ENCODE results near the gene LRP5. TPM values are rescaled to one million over a fixed set of nuclear protein-coding genes. Genes with fewer than 3 reads are reported as not detected.
"Not testable (repeated sequence)": the region's sequence is repeated elsewhere in the genome, so short reads cannot be mapped to it uniquely, and the experiment has no call there.

The LRP5 gene
- total and polyA plus RNA-seq, 9 donors = 3.1 to 63.8 (median 47.2) TPM

DNA sequence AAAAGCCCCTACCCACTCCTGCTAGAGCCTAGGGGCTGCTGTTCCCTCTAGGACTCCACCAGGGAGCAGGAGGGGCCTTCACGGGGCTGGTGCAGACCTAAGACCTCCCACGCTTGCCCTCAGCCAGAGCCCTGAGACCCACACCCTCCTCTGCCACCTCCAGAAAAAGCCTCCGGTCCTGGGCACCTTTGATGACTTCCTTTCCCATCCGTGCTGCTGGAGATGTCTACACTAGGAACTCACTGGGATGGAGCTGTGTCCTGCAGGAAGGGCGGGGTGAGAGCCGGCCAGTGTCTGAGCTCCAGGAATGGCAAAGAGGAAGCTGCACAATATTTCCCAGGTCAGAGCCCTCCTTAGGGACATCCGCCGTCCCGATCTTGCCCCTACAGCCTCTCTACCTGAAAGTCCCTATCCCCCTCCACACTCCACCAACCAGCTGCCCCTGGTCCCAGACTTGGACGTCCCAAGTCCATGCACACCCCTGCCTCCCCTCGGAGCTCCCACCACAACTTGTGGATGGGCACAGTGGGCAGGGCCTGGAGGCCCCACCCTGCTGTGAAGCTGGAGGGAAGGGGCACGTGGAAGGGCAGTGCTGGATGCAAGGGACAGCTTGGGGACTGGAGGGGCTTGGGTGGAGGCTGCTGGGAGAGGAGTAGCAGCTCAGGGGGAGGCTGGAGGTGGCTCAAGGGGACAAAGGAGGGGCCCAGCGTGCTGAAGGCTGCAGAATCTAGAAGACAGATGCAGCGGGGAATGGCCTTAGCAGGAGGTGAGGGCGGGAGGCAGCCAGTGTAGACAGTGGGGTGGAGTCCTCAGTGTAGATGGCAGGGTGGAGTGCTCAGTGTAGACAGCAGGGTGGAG lies 13.5 kb upstream of the LRP5 start:
- Histone ChIP-seq H3K9me3 (no peaks in the 10 kb centered on the region), H3K4me3 (no peak overlapping the region), H3K27me3 (no peaks in the 10 kb centered on the region), H3K36me3 (no peaks in the 10 kb centered on the region), H3K27ac (no peak overlapping the region), H3K4me1 (ENCODE audit: insufficient read depth) (no peaks in the 10 kb centered on the region)
- no peak for DNase-seq
- 76 to 80% (median 80%) methylated on average over 13 to 15 of the region's 15 CpGs for WGBS, 3 donors
- intact Hi-C loops (cut with DNase I) = loop anchor here (2.0 to 5.0 kb wide), 3 partner anchors 42 to 87 kb away; partner anchors contain the start of gene KMT5B (in 2 of the 4)
- TF ChIP-seq POLR2A (IDR thresholded peaks at IDR 0.05) (no peak), EP300 (IDR thresholded peaks at IDR 0.05) (no peak)
- TF ChIP-seq, protein P1, sequence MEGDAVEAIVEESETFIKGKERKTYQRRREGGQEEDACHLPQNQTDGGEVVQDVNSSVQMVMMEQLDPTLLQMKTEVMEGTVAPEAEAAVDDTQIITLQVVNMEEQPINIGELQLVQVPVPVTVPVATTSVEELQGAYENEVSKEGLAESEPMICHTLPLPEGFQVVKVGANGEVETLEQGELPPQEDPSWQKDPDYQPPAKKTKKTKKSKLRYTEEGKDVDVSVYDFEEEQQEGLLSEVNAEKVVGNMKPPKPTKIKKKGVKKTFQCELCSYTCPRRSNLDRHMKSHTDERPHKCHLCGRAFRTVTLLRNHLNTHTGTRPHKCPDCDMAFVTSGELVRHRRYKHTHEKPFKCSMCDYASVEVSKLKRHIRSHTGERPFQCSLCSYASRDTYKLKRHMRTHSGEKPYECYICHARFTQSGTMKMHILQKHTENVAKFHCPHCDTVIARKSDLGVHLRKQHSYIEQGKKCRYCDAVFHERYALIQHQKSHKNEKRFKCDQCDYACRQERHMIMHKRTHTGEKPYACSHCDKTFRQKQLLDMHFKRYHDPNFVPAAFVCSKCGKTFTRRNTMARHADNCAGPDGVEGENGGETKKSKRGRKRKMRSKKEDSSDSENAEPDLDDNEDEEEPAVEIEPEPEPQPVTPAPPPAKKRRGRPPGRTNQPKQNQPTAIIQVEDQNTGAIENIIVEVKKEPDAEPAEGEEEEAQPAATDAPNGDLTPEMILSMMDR (IDR thresholded peaks at IDR 0.05) = no peak

DNA sequence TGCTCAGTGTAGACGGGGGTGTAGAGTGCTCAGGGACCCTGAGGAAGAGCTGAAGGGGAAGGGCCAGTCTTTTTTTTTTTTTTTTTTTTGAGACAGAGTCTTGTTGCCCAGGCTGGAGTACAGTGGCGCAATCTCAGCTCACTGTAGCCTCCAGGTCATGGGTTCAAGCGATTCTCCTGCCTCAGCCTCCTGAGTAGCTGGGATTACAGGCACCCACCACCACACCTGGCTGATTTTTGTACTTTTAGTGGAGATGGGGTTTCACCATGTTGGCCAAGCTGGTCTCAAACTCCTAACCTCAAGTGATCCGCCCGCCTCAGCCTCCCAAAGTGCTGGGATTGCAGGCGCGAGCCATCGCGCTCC lies 12.9 kb upstream of the LRP5 start:
- 94 to 98% (median 96%) methylated on average over 9 of the region's 9 CpGs for WGBS, 3 donors
- not testable (repeated sequence) for H3K27me3 ChIP-seq; DNase-seq; H3K4me3 ChIP-seq; H3K9me3 ChIP-seq; H3K36me3 ChIP-seq; H3K27ac ChIP-seq; H3K4me1 ChIP-seq (ENCODE audit: insufficient read depth)
- intact Hi-C loops (cut with DNase I) = loop anchor here (2.0 to 5.0 kb wide), 3 partner anchors 42 to 87 kb away; partner anchors contain the start of gene KMT5B (in 2 of the 4)

DNA sequence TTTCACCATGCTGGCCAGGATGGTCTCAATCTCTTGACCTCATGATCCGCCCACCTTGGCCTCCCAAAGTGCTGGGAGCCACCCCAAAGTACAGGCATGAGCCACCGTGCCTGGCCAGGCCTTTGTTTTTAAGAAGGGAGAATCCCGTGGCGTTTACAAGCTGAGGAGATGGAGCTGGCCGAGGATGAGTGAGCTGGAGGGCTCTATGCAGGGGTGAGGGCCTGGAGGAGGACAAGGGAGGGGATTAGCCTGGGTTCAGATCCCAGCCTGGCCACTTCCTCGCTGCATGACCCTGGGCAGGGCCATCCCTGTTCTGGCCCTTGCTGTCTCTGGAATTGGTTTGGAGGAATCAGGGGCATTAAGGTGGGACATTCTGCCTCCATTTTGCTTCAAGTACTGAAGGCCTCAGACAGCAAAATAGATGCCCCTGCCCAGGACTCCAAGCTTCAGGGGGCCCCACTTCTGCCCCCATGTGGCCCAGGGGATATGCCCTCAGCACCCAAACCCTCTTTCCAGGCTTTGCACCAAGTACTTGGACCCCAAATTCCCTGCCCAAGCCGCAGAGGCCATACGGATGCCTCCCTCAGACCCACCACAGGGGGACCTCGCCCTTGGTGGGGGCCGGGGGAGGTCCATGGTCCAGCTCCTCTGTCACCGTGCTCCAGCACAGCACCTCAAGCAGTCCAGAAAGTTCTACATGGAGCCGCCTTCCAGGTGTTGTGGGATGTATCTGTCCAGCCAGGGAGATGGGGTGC lies 12.1 kb upstream of the LRP5 start:
- Histone ChIP-seq H3K27me3 (no peaks in the 10 kb centered on the region), H3K27ac (no peak overlapping the region), H3K9me3 (no peaks in the 10 kb centered on the region), H3K4me1 (ENCODE audit: insufficient read depth) (no peaks in the 10 kb centered on the region), H3K4me3 (no peak overlapping the region), H3K36me3 (no peaks in the 10 kb centered on the region)
- no peak for DNase-seq
- TF ChIP-seq, protein P1 (IDR thresholded peaks at IDR 0.05) = no peak
- TF ChIP-seq POLR2A (IDR thresholded peaks at IDR 0.05) (no peak), EP300 (IDR thresholded peaks at IDR 0.05) (no peak)
- 85 to 90% (median 89%) methylated on average over 11 to 12 of the region's 12 CpGs for WGBS, 3 donors
- intact Hi-C loops (cut with DNase I) = no loop called here

DNA sequence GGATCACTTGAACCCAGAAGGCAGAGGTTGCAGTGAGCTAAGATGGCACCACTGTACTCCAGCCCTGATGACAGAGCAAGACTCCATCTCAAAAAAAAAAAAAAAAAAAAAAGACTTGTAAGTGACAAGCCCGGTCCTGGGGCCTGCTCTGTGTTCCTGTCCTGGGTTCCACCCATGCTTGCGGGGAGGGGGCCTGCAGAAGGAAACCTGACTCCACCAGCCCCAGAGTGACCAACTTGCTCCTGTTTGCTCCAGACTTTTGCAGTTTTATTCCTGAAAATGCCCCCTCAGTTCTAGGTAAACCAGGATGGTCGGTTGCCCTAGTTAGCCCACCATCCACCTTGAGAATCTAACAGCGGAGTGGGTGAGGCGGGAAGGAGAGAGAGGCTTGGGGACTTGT lies 10.1 kb upstream of the LRP5 start:
- WGBS, 3 donors = 70 to 92% (median 81%) methylated on average over 5 of the region's 5 CpGs
- Histone ChIP-seq H3K27me3 (no peaks in the 10 kb centered on the region), H3K27ac (no peak overlapping the region), H3K36me3 (no peaks in the 10 kb centered on the region), H3K4me1 (ENCODE audit: insufficient read depth) (no peaks in the 10 kb centered on the region), H3K9me3 (no peaks in the 10 kb centered on the region), H3K4me3 (no peak overlapping the region)
- TF ChIP-seq POLR2A (IDR thresholded peaks at IDR 0.05) (no peak), EP300 (IDR thresholded peaks at IDR 0.05) (no peak)
- TF ChIP-seq, protein P1 (IDR thresholded peaks at IDR 0.05) = no peak
- intact Hi-C loops (cut with DNase I) = no loop called here
- DNase-seq = no peak

Data from ovary (tissue), 9 donors.